ENCODE data around the gene NALCN.

GRCh38 chr13:101450749-101451130 is 34.4 kb upstream of the NALCN start:
- TF ChIP-seq CTCF (IDR thresholded peaks at IDR 0.05), result no peak
- no peak for TF ChIP-seq POLR2A (IDR thresholded peaks at IDR 0.05)

Data from adrenal gland (tissue), 5 donors.